NB4 (cell line): ENCODE measurements around the gene RETSAT.
"Not testable (repeated sequence)": the region's sequence is repeated elsewhere in the genome, so short reads cannot be mapped to it uniquely, and the experiment has no call there.

ENCODE experiments used
- DNase-seq: peaks from one replicate; pipeline ENCODE4 v3.0.0; 2010; ENCODE audit warnings: low read depth
- H3K4me3 ChIP-seq: one replicate; pipeline ENCODE4 v1.5.1; 2011; ENCODE audit warnings: mild to moderate bottlenecking, low read depth, low read length, moderate library complexity
- CTCF ChIP-seq: IDR thresholded peaks from one replicate; pipeline ENCODE4 v1.5.1; 2012; ENCODE audit warnings: low read depth, low read length
- MAX ChIP-seq: IDR thresholded peaks from 2 replicates; pipeline ENCODE4 v1.6.1; 2011; ENCODE audit warnings: low read depth, low read length
- MYC ChIP-seq: IDR thresholded peaks from 2 replicates; pipeline ENCODE4 v1.6.1; 2011; ENCODE audit warnings: low read depth, low read length
- POLR2A ChIP-seq: IDR thresholded peaks from 2 replicates; pipeline ENCODE4 v1.6.1; 2011; ENCODE audit warnings: mild to moderate bottlenecking; ENCODE audit not compliant: insufficient read length; ENCODE audit errors: extremely low read depth

Gene RETSAT

DNA sequence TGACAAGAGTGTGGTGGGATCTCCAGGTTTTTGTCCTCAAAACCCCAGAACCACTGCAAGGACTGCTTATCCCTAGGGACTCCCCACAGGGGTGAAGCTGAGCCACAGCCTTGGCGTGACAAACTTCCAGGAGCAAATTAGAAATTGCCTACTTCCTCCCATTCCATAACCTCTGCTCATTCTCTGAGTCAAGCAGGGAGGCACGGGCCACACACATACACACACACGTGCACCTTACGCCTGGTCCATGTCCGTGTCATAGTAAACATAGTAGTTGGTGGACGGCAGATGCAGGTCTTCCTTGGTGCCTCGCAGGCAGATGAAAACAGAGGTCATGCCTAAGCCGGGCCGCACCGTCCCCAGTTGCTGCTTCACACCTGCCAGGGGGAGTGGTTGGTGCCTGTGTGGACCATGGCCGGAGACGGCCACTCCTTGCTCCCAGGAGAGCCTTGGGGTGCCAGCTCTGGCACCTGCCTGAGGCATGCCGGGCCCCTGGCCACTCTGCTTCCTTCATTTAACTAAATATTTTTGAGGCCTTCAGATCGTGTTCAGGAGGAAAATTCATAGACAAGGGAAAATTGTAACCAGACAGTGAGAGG, 9.9 kb downstream of the RETSAT start:
- no peak overlapping the region for H3K4me3 ChIP-seq
- DNase-seq, result no peak
- TF ChIP-seq MYC, result no peak
- TF ChIP-seq CTCF, result no peak
- no peak for TF ChIP-seq MAX
- TF ChIP-seq POLR2A, result no peak

DNA sequence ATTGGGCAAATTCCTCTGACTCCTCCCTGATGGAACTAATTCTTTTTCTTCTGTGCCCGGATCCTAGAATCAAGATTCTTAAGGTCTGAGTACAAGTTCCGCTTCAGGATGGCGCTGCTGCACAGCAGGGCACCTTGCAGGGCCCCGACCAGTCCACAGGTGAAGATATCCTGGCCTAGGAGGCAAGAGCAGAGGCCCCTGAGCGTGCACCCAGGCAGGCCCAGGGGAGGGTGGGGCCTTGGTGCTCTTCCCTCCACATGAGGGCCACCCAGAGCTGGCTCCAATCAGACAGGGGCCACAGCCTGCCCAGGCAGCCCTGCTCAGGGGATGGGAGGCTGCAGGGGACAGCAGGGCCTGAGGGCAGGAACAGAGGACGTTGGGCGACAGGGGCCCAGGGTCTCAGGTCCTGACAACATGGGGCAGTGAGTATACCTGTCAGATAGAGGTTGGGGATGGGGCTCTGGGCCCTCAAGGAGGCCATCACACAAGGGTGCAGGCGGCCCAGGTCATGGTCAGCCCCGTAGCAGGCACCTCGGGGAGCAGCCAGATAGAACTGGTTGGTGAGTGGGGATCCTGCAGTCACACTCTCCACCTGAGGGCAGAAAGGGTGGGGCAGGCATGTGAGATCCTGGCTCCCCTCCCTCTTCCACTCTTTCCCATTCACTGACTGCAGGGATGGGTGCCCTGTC, 11.0 kb downstream of the RETSAT start:
- not testable (repeated sequence) for H3K4me3 ChIP-seq, DNase-seq

GRCh38 chr2:85342156-85342555, 12.2 kb downstream of the RETSAT start:
- DNase-seq, result no peak
- TF ChIP-seq CTCF (no peak), POLR2A (no peak), MYC (no peak), MAX (no peak)
- H3K4me3 ChIP-seq, result no peak overlapping the region

GRCh38 chr2:85341269-85342029, 12.9 kb downstream of the RETSAT start:
- TF ChIP-seq MYC, result no peak
- no peak overlapping the region for H3K4me3 ChIP-seq
- no peak for DNase-seq

DNA sequence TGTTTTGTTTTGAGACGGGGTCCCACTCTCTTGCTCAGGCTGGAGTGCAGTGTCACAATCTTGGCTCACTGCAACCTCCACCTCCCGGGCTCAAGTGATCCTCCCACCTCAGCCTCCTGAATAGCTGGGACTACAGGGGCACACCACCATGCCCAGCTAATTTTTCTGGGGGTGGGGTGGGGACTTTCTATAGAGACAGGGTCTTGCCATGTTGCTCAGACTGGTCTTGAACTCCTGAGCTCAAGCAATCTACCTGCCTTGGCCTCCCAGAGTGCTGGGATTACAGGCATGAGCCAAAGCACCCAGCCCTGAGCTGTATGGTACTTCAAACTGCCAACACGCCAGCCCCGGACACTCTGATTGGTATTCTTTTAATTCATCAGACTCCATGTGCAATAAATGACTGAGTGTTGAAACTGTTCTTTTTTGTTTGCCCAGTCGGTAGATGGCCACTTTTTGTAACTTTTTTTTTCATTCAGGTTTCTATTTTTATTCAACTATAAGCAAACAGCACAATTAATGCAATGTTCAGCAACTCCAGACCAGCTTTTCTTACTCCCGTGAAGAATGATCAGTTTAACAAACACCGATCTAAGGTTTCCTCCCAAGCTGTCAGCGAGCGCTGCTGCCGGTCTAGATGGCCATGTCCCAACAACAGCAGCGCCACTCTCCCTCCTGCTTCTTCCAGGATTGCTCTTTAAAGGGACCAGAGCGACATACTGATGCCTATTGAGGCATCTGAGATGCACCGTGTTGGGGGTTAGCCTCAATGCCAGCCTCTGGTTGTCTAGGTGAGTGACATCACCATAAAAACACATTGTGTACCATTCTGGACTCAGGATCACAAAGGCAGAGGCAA, 14.1 kb downstream of the RETSAT start:
- DNase-seq, result no peak
- H3K4me3 ChIP-seq, result no peak overlapping the region
- TF ChIP-seq MAX (no peak), POLR2A (no peak), MYC (no peak)

DNA sequence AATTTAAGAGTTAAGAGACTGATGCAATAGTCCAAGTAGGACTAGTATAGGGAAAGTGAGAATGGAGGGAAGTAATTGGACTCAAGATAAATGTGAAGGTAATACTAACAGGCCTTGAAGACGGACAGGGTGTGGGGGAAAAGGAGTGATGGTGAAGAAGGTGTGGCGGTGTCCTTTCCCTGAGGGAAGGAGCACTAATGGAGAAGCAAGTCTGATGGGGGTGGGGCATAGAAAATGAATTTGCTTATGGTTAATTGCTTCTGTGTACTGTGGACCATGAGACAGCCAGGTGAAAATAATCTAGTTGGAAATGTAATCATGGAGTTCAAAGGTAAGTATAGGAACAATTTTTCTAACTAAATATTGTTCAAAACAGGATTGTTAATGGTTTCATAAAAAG, 19.4 kb downstream of the RETSAT start:
- no peak overlapping the region for H3K4me3 ChIP-seq
- TF ChIP-seq CTCF (no peak), POLR2A (no peak), MAX (no peak), MYC (no peak)
- no peak for DNase-seq

DNA sequence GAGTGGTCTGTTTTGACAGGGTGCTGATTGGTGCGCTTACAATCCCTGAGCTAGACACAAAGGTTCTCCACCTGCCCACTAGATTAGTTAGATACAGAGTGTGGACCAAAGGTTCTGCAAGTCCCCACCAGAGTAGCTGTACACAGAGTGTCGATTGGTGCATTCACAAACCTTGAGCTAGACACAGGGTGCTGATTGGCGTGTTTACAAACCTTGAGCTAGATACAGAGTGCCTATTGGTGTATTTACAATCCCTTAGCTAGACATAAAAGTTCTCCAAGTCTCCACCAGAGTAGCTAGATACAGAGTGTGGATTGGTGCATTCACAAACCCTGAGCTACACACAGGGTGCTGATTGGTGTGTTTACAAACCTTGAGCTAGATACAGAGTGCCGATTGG, 20.5 kb downstream of the RETSAT start:
- H3K4me3 ChIP-seq, DNase-seq: not testable (repeated sequence)
